Measurements from ENCODE around the gene PYGB. TPM values are rescaled to one million over a fixed set of nuclear protein-coding genes. Genes with fewer than 3 reads are reported as not detected.

PYGB gene
- total RNA-seq, 1 experiment from 2014 or later, result 435 TPM

- POLR2A ChIA-PET, result interaction anchor here (0.7 to 15.4 kb wide), 20 partner anchors 9 to 366 kb away, joined by 3 to 517 read pairs (median 6); partner anchors contain the start of genes APMAP, ENTPD6 and PYGB
- no peak for TF ChIP-seq CTCF (IDR thresholded peaks at IDR 0.05; ENCODE audit: unreplicated experiment)
- intact Hi-C loops (cut with micrococcal nuclease), result no loop called here
- peak; percentile 43 for DNase-seq (ENCODE audit: unreplicated experiment)
- Mint-ChIP-seq H3K4me3 (ENCODE audit: unreplicated experiment) (peak overlapping the region; percentile 93), H3K27ac (ENCODE audit: low read depth, unreplicated experiment) (peak overlapping the region; percentile 87), H3K27me3 (ENCODE audit: insufficient read depth, unreplicated experiment) (no peaks in the 10 kb centered on the region), H3K9me3 (ENCODE audit: unreplicated experiment) (no peaks in the 10 kb centered on the region), H3K36me3 (ENCODE audit: insufficient read depth, unreplicated experiment) (peaks cover 88% of the 10 kb centered on the region), H3K4me1 (ENCODE audit: insufficient read depth, unreplicated experiment) (peaks cover 43% of the 10 kb centered on the region)
- CTCF ChIA-PET, result interaction anchor here (0.5 to 2.2 kb wide), 13 partner anchors 9 to 262 kb away, joined by 3 to 17 read pairs (median 5); partner anchors contain the start of gene PYGB
- no TSS peak for BruUV-seq (replicated peaks)
These were observed 8.5 kb downstream of the PYGB start for GRCh38 chr20:25256226-25256859.

- POLR2A ChIA-PET, result interaction anchor here (0.6 to 15.4 kb wide), 12 partner anchors 10 to 269 kb away, joined by 3 to 517 read pairs (median 16); partner anchors contain the start of genes APMAP, ENTPD6 and PYGB
These were observed 9.2 kb downstream of the PYGB start for GRCh38 chr20:25257130-25257529.

GRCh38 chr20:25257756-25258475 lies 10.0 kb downstream of the PYGB start:
- H3K36me3 Mint-ChIP-seq (ENCODE audit: insufficient read depth, unreplicated experiment), result peaks cover 88% of the 10 kb centered on the region
- no peak overlapping the region for H3K4me3 Mint-ChIP-seq (ENCODE audit: unreplicated experiment)
- ChIA-PET CTCF (interaction anchor here (0.8 to 2.2 kb wide), 7 partner anchors 11 to 264 kb away, joined by 3 to 17 read pairs (median 3); no protein-coding TSS in a partner anchor), POLR2A (interaction anchor here (1.1 to 15.4 kb wide), 8 partner anchors 9 to 62 kb away, joined by 3 to 517 read pairs (median 36); partner anchors contain the start of genes ENTPD6 and PYGB)
- BruUV-seq (replicated peaks), result no TSS peak
- H3K4me1 Mint-ChIP-seq (ENCODE audit: insufficient read depth, unreplicated experiment), result peaks cover 32% of the 10 kb centered on the region
- intact Hi-C loops (cut with micrococcal nuclease), result no loop called here
- TF ChIP-seq CTCF (IDR thresholded peaks at IDR 0.05; ENCODE audit: unreplicated experiment), result no peak
- H3K27ac Mint-ChIP-seq (ENCODE audit: low read depth, unreplicated experiment), result no peak overlapping the region
- no peaks in the 10 kb centered on the region for H3K9me3 Mint-ChIP-seq (ENCODE audit: unreplicated experiment)
- no peaks in the 10 kb centered on the region for H3K27me3 Mint-ChIP-seq (ENCODE audit: insufficient read depth, unreplicated experiment)
- no peak for DNase-seq (ENCODE audit: unreplicated experiment)

More at GRCh38 chr20:25257130-25257529, 9.2 kb downstream of the PYGB start:
- H3K4me3 Mint-ChIP-seq (ENCODE audit: unreplicated experiment), result no peak overlapping the region
- CTCF ChIA-PET, result interaction anchor here (0.6 to 2.2 kb wide), 7 partner anchors 9 to 263 kb away, joined by 3 to 17 read pairs (median 4); partner anchors contain the start of gene PYGB
- H3K4me1 Mint-ChIP-seq (ENCODE audit: insufficient read depth, unreplicated experiment), result peaks cover 40% of the 10 kb centered on the region
- intact Hi-C loops (cut with micrococcal nuclease), result no loop called here
- H3K27me3 Mint-ChIP-seq (ENCODE audit: insufficient read depth, unreplicated experiment), result no peaks in the 10 kb centered on the region
- H3K27ac Mint-ChIP-seq (ENCODE audit: low read depth, unreplicated experiment), result no peak overlapping the region
- TF ChIP-seq CTCF (IDR thresholded peaks at IDR 0.05; ENCODE audit: unreplicated experiment), result no peak
- DNase-seq (ENCODE audit: unreplicated experiment), result no peak
- peaks cover 88% of the 10 kb centered on the region for H3K36me3 Mint-ChIP-seq (ENCODE audit: insufficient read depth, unreplicated experiment)
- no TSS peak for BruUV-seq (replicated peaks)
- no peaks in the 10 kb centered on the region for H3K9me3 Mint-ChIP-seq (ENCODE audit: unreplicated experiment)

GRCh38 chr20:25258476-25258805 lies 10.6 kb downstream of the PYGB start:
- intact Hi-C loops (cut with micrococcal nuclease), result no loop called here
- H3K9me3 Mint-ChIP-seq (ENCODE audit: unreplicated experiment), result no peaks in the 10 kb centered on the region
- peaks cover 87% of the 10 kb centered on the region for H3K36me3 Mint-ChIP-seq (ENCODE audit: insufficient read depth, unreplicated experiment)
- DNase-seq (ENCODE audit: unreplicated experiment), result no peak
- POLR2A ChIA-PET, result interaction anchor here (1.4 to 15.4 kb wide), 5 partner anchors 8 to 31 kb away, joined by 3 to 517 read pairs (median 52); partner anchors contain the start of gene PYGB
- TF ChIP-seq CTCF (IDR thresholded peaks at IDR 0.05; ENCODE audit: unreplicated experiment), result no peak
- BruUV-seq (replicated peaks), result no TSS peak
- H3K27ac Mint-ChIP-seq (ENCODE audit: low read depth, unreplicated experiment), result peak overlapping the region; percentile 5
- H3K27me3 Mint-ChIP-seq (ENCODE audit: insufficient read depth, unreplicated experiment), result no peaks in the 10 kb centered on the region
- H3K4me3 Mint-ChIP-seq (ENCODE audit: unreplicated experiment), result no peak overlapping the region
- peaks cover 28% of the 10 kb centered on the region for H3K4me1 Mint-ChIP-seq (ENCODE audit: insufficient read depth, unreplicated experiment)
- CTCF ChIA-PET, result interaction anchor here (0.8 to 2.2 kb wide), 6 partner anchors 11 to 264 kb away, joined by 3 to 17 read pairs (median 3); no protein-coding TSS in a partner anchor

All from MCF 10A (cell line).